ENCODE results near the gene IL20. TPM values are rescaled to one million over a fixed set of nuclear protein-coding genes. Genes with fewer than 3 reads are reported as not detected.

The IL20 gene
- total RNA-seq, 1 donor from 2014 or later = 0.53 TPM

DNA sequence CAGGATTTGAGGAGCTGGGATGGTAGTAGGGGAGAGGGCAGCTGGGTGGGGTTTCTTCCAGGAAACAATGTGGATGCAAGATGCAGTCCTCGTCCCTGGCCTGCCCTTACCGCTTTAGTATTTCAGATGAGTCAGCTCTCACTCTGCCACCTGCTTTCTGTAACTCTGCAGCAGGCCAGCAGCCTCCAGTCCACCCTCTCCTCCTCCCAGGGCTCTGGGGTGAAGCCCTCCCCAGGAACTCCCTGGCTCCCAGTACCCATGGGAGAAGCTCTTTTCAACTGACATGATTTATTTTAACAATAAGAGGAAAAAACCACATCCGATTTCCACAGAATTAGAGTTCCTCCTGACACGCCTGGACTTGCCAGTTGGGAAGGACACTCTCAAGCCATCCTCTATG is 39.0 kb upstream of the IL20 start:
- H3K36me3 ChIP-seq (ENCODE audit: control insufficient read depth, insufficient read depth, low read length) = no peaks in the 10 kb centered on the region
- peak; percentile 42 for DNase-seq (ENCODE audit: low read depth)
- peaks cover 2% of the 10 kb centered on the region for H3K27me3 ChIP-seq (ENCODE audit: control insufficient read depth, insufficient read depth, low read length)
- H3K4me3 ChIP-seq (ENCODE audit: low read depth, low read length) = no peak overlapping the region
- TF ChIP-seq, protein P1, sequence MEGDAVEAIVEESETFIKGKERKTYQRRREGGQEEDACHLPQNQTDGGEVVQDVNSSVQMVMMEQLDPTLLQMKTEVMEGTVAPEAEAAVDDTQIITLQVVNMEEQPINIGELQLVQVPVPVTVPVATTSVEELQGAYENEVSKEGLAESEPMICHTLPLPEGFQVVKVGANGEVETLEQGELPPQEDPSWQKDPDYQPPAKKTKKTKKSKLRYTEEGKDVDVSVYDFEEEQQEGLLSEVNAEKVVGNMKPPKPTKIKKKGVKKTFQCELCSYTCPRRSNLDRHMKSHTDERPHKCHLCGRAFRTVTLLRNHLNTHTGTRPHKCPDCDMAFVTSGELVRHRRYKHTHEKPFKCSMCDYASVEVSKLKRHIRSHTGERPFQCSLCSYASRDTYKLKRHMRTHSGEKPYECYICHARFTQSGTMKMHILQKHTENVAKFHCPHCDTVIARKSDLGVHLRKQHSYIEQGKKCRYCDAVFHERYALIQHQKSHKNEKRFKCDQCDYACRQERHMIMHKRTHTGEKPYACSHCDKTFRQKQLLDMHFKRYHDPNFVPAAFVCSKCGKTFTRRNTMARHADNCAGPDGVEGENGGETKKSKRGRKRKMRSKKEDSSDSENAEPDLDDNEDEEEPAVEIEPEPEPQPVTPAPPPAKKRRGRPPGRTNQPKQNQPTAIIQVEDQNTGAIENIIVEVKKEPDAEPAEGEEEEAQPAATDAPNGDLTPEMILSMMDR (IDR thresholded peaks at IDR 0.05; ENCODE audit: insufficient read depth, low read length, severe bottlenecking) = no peak
- no peak for FAIRE-seq

DNA sequence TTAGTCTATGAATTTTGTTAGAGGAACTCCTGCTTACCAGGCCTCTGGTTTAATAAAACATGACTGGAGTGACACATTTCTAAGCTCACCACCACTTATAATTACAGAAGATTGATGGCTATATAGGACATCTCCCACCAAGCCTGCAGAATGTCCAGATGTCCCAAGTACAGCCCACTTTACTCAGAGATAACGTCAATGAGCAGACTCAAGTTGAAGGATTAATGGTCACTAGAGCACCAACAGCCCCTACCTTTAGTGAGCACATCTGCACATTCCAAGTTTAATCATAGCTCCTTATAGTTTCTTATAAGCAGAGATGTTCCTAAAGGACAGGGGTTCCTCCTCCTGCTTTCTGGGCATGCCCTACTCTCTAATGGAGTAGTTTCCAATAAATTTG is 37.4 kb upstream of the IL20 start:
- Histone ChIP-seq H3K36me3 (ENCODE audit: control insufficient read depth, insufficient read depth, low read length) (no peaks in the 10 kb centered on the region), H3K4me3 (ENCODE audit: low read depth, low read length) (no peak overlapping the region), H3K27me3 (ENCODE audit: control insufficient read depth, insufficient read depth, low read length) (peaks cover 2% of the 10 kb centered on the region)
- TF ChIP-seq, protein P1 (IDR thresholded peaks at IDR 0.05; ENCODE audit: insufficient read depth, low read length, severe bottlenecking) = no peak
- DNase-seq (ENCODE audit: low read depth) (no peak), FAIRE-seq (no peak)

DNA sequence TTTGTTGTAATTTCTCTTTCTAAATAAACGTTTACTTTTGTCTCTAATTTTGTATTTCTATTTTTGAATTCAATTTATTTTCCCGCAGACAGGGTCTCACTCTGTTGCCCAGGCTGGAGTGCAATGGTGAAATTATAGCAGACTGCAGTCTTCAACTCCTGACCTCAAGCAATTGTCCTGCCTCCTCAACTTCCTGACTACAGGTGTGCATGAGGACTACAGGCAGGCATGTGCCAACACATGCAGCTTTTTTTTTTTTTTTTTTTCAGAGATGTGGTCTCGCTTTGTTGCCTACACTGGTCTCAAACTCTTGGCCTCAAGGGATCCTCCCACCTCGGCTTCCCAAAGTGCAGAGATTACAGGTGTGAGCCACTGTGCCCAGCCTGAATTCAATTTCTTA is 36.7 kb upstream of the IL20 start:
- DNase-seq (ENCODE audit: low read depth) = peak; percentile 30
- TF ChIP-seq, protein P1 (IDR thresholded peaks at IDR 0.05; ENCODE audit: insufficient read depth, low read length, severe bottlenecking) = no peak
- no peak for FAIRE-seq
- peaks cover 3% of the 10 kb centered on the region for H3K27me3 ChIP-seq (ENCODE audit: control insufficient read depth, insufficient read depth, low read length)
- no peaks in the 10 kb centered on the region for H3K36me3 ChIP-seq (ENCODE audit: control insufficient read depth, insufficient read depth, low read length)
- no peak overlapping the region for H3K4me3 ChIP-seq (ENCODE audit: low read depth, low read length)

DNA sequence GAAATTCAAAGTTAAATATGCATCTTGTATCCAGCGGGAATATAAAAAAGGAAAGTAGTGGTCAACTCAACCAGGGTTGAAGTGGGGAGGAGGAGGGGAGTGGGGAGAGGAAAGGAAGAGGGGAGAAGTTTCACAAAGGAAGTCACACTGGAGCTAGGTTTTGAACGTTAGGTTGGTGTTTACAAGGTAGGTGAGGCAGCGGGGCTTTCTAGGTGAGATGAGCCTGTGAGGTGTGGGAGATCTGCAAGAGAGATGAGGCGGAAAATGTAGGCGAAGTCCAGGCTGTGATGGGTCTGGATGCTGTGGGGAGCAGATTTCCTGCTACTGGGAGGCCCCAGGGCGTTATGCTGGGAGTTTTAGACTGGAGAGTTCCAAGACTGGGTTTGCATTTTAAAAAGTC is 36.1 kb upstream of the IL20 start:
- Histone ChIP-seq H3K36me3 (ENCODE audit: control insufficient read depth, insufficient read depth, low read length) (no peaks in the 10 kb centered on the region), H3K4me3 (ENCODE audit: low read depth, low read length) (no peak overlapping the region), H3K27me3 (ENCODE audit: control insufficient read depth, insufficient read depth, low read length) (peaks cover 3% of the 10 kb centered on the region)
- DNase-seq (ENCODE audit: low read depth) = no peak
- FAIRE-seq = no peak
- TF ChIP-seq, protein P1 (IDR thresholded peaks at IDR 0.05; ENCODE audit: insufficient read depth, low read length, severe bottlenecking) = no peak

DNA sequence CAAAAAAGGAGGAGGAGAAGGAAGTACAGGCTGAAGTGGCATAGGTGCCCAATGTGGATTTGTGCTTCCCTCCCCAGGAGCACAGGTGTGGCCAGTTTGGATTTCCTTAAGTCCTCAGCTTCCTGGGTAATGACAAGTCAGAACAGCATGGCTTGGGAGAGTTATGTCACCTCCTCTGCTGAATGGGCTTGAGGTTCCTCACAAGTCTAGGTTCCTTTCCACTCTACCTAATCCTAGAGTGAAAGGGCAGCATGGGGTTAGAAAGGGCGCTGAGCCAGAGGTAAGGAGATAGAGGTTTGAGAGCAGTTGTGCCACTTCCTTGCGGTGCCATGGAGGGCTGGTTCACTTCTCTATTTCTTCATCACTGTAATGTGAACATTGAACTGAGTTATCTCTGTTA is 35.5 kb upstream of the IL20 start:
- peak; percentile 31 for DNase-seq (ENCODE audit: low read depth)
- no peaks in the 10 kb centered on the region for H3K36me3 ChIP-seq (ENCODE audit: control insufficient read depth, insufficient read depth, low read length)
- TF ChIP-seq, protein P1 (IDR thresholded peaks at IDR 0.05; ENCODE audit: insufficient read depth, low read length, severe bottlenecking) = no peak
- H3K27me3 ChIP-seq (ENCODE audit: control insufficient read depth, insufficient read depth, low read length) = peaks cover 3% of the 10 kb centered on the region
- no peak for FAIRE-seq
- no peak overlapping the region for H3K4me3 ChIP-seq (ENCODE audit: low read depth, low read length)

DNA sequence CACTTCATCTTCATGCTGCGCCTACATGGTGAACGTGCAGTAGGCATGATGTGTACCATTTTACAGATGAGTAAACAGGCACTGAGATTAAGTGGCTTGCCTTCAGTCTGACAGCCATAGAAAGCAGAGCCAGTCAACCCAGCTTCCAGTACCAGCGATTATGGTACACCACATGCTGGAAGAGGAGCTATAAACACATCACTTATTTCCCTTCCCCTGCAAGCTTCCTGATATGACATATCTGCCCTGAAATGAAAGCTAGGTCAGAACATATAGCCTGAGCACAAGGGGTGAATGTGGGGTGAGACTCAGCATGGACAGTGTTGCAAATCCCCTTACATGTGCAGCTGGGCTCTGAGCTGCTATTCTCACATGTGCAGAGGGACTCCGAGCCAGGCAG is 33.8 kb upstream of the IL20 start:
- TF ChIP-seq, protein P1 (IDR thresholded peaks at IDR 0.05; ENCODE audit: insufficient read depth, low read length, severe bottlenecking) = no peak
- H3K4me3 ChIP-seq (ENCODE audit: low read depth, low read length) = no peak overlapping the region
- FAIRE-seq (no peak), DNase-seq (ENCODE audit: low read depth) (no peak)
- peaks cover 5% of the 10 kb centered on the region for H3K27me3 ChIP-seq (ENCODE audit: control insufficient read depth, insufficient read depth, low read length)
- no peaks in the 10 kb centered on the region for H3K36me3 ChIP-seq (ENCODE audit: control insufficient read depth, insufficient read depth, low read length)
